ENCODE results near the gene ZNF134.

- TF ChIP-seq POLR2A (IDR thresholded peaks at IDR 0.05): no peak
- no peak for TF ChIP-seq CTCF (IDR thresholded peaks at IDR 0.05)
These were observed 23.3 kb downstream of the ZNF134 start for GRCh38 chr19:57637379-57637778.
